ENCODE measurements around the gene CLTB. TPM values are rescaled to one million over a fixed set of nuclear protein-coding genes. Genes with fewer than 3 reads are reported as not detected.

The CLTB gene
- total and polyA plus RNA-seq, 2 experiments from 2014 or later, result 26.8 to 34.0 TPM

DNA sequence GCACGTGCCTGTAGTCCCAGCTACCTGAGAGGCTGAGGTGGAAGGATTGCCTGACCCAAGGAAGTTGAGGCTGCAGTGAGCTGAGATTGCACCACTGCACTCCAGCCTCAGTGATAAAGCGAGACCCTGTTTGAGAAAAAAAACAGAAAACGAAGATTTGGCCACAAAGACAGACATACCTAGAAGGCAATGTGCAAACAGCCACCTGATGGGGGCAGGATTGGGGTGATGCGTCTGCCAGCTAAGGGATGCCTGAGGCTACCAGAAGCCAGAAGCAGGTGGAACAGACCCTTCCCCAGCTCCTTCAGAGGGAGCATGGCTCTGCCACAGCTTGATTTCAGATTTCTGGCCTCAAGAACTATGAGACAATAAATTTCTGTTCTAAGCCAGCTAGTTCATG lies 24.9 kb downstream of the CLTB start (continued):
- TF ChIP-seq, protein P1, sequence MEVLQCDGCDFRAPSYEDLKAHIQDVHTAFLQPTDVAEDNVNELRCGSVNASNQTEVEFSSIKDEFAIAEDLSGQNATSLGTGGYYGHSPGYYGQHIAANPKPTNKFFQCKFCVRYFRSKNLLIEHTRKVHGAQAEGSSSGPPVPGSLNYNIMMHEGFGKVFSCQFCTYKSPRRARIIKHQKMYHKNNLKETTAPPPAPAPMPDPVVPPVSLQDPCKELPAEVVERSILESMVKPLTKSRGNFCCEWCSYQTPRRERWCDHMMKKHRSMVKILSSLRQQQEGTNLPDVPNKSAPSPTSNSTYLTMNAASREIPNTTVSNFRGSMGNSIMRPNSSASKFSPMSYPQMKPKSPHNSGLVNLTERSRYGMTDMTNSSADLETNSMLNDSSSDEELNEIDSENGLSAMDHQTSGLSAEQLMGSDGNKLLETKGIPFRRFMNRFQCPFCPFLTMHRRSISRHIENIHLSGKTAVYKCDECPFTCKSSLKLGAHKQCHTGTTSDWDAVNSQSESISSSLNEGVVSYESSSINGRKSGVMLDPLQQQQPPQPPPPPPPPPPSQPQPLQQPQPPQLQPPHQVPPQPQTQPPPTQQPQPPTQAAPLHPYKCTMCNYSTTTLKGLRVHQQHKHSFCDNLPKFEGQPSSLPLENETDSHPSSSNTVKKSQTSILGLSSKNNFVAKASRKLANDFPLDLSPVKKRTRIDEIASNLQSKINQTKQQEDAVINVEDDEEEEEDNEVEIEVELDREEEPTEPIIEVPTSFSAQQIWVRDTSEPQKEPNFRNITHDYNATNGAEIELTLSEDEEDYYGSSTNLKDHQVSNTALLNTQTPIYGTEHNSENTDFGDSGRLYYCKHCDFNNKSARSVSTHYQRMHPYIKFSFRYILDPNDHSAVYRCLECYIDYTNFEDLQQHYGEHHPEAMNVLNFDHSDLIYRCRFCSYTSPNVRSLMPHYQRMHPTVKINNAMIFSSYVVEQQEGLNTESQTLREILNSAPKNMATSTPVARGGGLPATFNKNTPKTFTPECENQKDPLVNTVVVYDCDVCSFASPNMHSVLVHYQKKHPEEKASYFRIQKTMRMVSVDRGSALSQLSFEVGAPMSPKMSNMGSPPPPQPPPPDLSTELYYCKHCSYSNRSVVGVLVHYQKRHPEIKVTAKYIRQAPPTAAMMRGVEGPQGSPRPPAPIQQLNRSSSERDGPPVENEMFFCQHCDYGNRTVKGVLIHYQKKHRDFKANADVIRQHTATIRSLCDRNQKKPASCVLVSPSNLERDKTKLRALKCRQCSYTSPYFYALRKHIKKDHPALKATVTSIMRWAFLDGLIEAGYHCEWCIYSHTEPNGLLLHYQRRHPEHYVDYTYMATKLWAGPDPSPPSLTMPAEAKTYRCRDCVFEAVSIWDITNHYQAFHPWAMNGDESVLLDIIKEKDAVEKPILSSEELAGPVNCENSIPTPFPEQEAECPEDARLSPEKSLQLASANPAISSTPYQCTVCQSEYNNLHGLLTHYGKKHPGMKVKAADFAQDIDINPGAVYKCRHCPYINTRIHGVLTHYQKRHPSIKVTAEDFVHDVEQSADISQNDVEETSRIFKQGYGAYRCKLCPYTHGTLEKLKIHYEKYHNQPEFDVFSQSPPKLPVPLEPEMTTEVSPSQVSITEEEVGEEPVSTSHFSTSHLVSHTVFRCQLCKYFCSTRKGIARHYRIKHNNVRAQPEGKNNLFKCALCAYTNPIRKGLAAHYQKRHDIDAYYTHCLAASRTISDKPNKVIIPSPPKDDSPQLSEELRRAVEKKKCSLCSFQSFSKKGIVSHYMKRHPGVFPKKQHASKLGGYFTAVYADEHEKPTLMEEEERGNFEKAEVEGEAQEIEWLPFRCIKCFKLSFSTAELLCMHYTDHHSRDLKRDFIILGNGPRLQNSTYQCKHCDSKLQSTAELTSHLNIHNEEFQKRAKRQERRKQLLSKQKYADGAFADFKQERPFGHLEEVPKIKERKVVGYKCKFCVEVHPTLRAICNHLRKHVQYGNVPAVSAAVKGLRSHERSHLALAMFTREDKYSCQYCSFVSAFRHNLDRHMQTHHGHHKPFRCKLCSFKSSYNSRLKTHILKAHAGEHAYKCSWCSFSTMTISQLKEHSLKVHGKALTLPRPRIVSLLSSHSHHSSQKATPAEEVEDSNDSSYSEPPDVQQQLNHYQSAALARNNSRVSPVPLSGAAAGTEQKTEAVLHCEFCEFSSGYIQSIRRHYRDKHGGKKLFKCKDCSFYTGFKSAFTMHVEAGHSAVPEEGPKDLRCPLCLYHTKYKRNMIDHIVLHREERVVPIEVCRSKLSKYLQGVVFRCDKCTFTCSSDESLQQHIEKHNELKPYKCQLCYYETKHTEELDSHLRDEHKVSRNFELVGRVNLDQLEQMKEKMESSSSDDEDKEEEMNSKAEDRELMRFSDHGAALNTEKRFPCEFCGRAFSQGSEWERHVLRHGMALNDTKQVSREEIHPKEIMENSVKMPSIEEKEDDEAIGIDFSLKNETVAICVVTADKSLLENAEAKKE (CRISPR knock-in tag; IDR thresholded peaks at IDR 0.05), result no peak

DNA sequence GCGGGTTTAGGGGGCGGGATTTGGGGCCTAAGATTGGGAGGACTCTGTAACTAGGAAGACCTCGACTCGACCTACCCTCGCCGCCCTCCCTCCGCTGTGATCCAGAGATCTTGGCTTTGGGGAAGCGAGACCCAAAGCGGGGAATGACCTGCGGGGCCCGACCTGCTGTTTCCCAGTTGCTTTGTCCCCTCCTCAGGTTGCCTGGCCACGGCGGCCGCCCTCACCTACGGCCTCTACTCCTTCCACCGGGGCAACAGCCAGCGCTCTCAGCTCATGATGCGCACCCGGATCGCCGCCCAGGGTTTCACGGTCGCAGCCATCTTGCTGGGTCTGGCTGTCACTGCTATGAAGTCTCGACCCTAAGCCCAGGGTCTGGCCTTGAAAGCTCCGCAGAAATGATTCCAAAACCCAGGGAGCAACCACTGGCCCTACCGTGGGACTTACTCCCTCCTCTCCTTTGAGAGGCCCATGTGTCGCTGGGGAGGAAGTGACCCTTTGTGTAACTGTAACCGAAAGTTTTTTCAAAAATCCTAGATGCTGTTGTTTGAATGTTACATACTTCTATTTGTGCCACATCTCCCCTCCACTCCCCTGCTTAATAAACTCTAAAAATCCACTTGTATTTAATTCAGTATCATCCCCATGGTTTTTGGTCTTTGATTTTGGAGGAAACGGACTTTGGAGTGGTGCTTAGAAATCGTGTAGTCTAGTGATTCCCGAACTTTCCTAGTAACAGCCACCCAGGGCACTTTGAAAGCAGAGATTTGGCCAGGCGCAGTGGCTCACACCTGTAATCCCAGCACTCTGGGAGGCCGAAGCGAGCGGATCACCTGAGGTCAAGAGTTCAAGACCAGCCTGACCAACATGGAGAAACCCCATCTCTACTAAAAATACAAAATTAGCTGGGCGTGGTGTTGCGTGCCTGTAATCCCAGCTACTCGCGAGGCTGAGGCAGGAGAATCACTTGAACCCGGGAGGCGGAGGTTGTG lies 26.9 kb downstream of the CLTB start:
- Histone ChIP-seq H3F3A (replicated peaks; ENCODE audit: low read depth) (peaks cover 18% of the 10 kb centered on the region; the same call in 1 of the 2 replicates), H2AFZ (no peak overlapping the region), H3K4me1 (ENCODE audit: insufficient read depth) (peaks cover 9% of the 10 kb centered on the region; the same call in 1 of the 2 replicates), H4K20me1 (replicated peaks; ENCODE audit: insufficient read depth) (peaks cover 12% of the 10 kb centered on the region), H3K4me3 (peak overlapping the region; percentile 67), H3K9me2 (ENCODE audit: insufficient read depth) (no peaks in the 10 kb centered on the region), H3K27ac (ENCODE audit: low read depth) (peak overlapping the region; percentile 86), H3K79me2 (replicated peaks; ENCODE audit: insufficient read depth) (peaks cover 33% of the 10 kb centered on the region), H3K4me2 (peak overlapping the region; percentile 74), H3K27me3 (ENCODE audit: insufficient read depth) (no peaks in the 10 kb centered on the region), H3K36me3 (ENCODE audit: insufficient read depth) (peaks cover 15% of the 10 kb centered on the region)
- Mint-ChIP-seq H3K27me3 (ENCODE audit: insufficient read depth, low read depth, poor library complexity) (peaks cover 17% of the 10 kb centered on the region), H3K36me3 (ENCODE audit: low read depth) (peaks cover 50% of the 10 kb centered on the region), H3K4me1 (peaks cover 16% of the 10 kb centered on the region), H3K27ac (peak overlapping the region; percentile 100), H3K4me3 (peak overlapping the region; percentile 99), H3K9me3 (no peaks in the 10 kb centered on the region; the same call in 2 of the 3 replicates)
- TF ChIP-seq EZH2phosphoT487 (IDR thresholded peaks at IDR 0.05; ENCODE audit: unreplicated experiment) (no peak), POLR2AphosphoS5 (IDR thresholded peaks at IDR 0.05; ENCODE audit: low read depth) (peak; percentile 78)
- DNase-seq (ENCODE audit: low spot score) (no peak), ATAC-seq (peak; percentile 31)
